Left lung (tissue), 10 donors: ENCODE results near the gene SERBP1. TPM values are rescaled to one million over a fixed set of nuclear protein-coding genes. Genes with fewer than 3 reads are reported as not detected.

Experiments
- ATAC-seq: fragments of 200-7000 bp; cut with Tn5 transposase; one replicate; pipeline ENCODE4 v1.9.1; 2020; ENCODE audit warnings: moderate library complexity
- DNase-seq, 4 donors: peaks; one replicate each; pipeline ENCODE4 v3.0.0-alpha.2; 2013 to 2020
- H3K27ac ChIP-seq, 2 donors: fragments of 200-600 bp; sonication (generic) in 1 of 2; one replicate each; pipeline versions ENCODE4 v1.5.0 to v1.8.0; 2020 to 2021
- H3K27me3 ChIP-seq, 2 donors: fragments of 200-600 bp; sonication (generic) in 1 of 2; one replicate each; pipeline versions ENCODE4 v1.5.0 to v1.8.0; 2020 to 2021
- H3K36me3 ChIP-seq, 2 donors: fragments of 200-600 bp; sonication (generic) in 1 of 2; one replicate each; pipeline versions ENCODE4 v1.5.0 to v1.8.0; 2020 to 2021
- H3K4me1 ChIP-seq, 2 donors: fragments of 200-600 bp; one replicate each; pipeline ENCODE4 v1.8.0; 2021
- H3K4me3 ChIP-seq, 2 donors: fragments of 200-600 bp; sonication (generic) in 1 of 2; one replicate each; pipeline versions ENCODE4 v1.5.0 to v1.8.0; 2020 to 2021; ENCODE audit warnings: mild to moderate bottlenecking in 1 of 2
- H3K9me3 ChIP-seq, 2 donors: fragments of 200-600 bp; sonication (generic) in 1 of 2; one replicate each; pipeline versions ENCODE4 v1.5.0 to v1.8.0; 2020 to 2021
- CTCF ChIP-seq, 2 donors: fragments of 200-600 bp; sonication (generic) in 1 of 2; IDR thresholded peaks; one replicate each; pipeline versions ENCODE4 v1.5.0 to v1.8.0; 2021; ENCODE audit warnings: antibody characterized with exemption in 2 of 2
- intact Hi-C, 2 donors: fragments of 100-400 bp; cut with DNase I; formaldehyde crosslinking; loops; one replicate each; pipeline versions ENCODE4 v1.11.2 to v1.14.2; 2022
- polyA plus RNA-seq, 6 donors: library from polyadenylated mRNA; unstranded; fragments of 120-200 nt; gene quantifications; one replicate each; pipeline ENCODE4 v1.2.1, GENCODE V29; 2013; ENCODE audit not compliant: insufficient read length in 6 of 6
- total RNA-seq, 2 donors: library from RNA; stranded (reverse); fragmentation: NEBNext Ultra II Directional; extraction: Animal tissue kit (Norgen Biotek cat#: 25700); gene quantifications; one replicate each; pipeline ENCODE4 v1.2.1, GENCODE V29; 2021
- donor health status: DM: no; HTN: yes; CAD: no.
- donor health status: DM: no; HTN: no; CAD: no.

The SERBP1 gene
- total and polyA plus RNA-seq, 8 donors, result 130 to 346 (median 315) TPM

- peak overlapping the region; percentile 89 to 93 for H3K4me3 ChIP-seq
- DNase-seq (no peak), ATAC-seq (no peak)
- peak overlapping the region; percentile 86 to 91 for H3K27ac ChIP-seq
- H3K27me3 ChIP-seq, result no peaks in the 10 kb centered on the region
- H3K9me3 ChIP-seq, result no peaks in the 10 kb centered on the region
- peaks cover 11 to 34% of the 10 kb centered on the region in 2 donors for H3K4me1 ChIP-seq
- peaks cover 0 to 1% of the 10 kb centered on the region in 2 donors for H3K36me3 ChIP-seq
- intact Hi-C loops, result no loop called here
- TF ChIP-seq CTCF (IDR thresholded peaks at IDR 0.05), result no peak
Observed at GRCh38 chr1:67431156-67431765, 1.1 kb upstream of the SERBP1 start.

GRCh38 chr1:67429528-67430357 lies 459 bp downstream of the SERBP1 start:
- DNase-seq (peak in 2 of 4 donors; percentile 18 to 84), ATAC-seq (peak; percentile 13)
- no peaks in the 10 kb centered on the region for H3K27me3 ChIP-seq
- peak overlapping the region; percentile 86 to 91 for H3K27ac ChIP-seq
- peak overlapping the region; percentile 89 to 93 for H3K4me3 ChIP-seq
- no peaks in the 10 kb centered on the region for H3K9me3 ChIP-seq
- peaks cover 11 to 43% of the 10 kb centered on the region in 2 donors for H3K4me1 ChIP-seq
- H3K36me3 ChIP-seq, result peaks cover 0 to 16% of the 10 kb centered on the region in 2 donors
- intact Hi-C loops, result no loop called here
- TF ChIP-seq CTCF (IDR thresholded peaks at IDR 0.05), result no peak

- Histone ChIP-seq H3K4me1 (peaks cover 11 to 43% of the 10 kb centered on the region in 2 donors), H3K9me3 (no peaks in the 10 kb centered on the region), H3K36me3 (peaks cover 0 to 23% of the 10 kb centered on the region in 2 donors), H3K27ac (peak overlapping the region; percentile 86 to 91), H3K4me3 (peak overlapping the region; percentile 89 to 93), H3K27me3 (no peaks in the 10 kb centered on the region)
- intact Hi-C loops, result no loop called here
- no peak for ATAC-seq
- peak in 1 of 4 donors; percentile 20 for DNase-seq
- no peak for TF ChIP-seq CTCF (IDR thresholded peaks at IDR 0.05)
Observed at GRCh38 chr1:67429011-67429527, 1.1 kb downstream of the SERBP1 start.

GRCh38 chr1:67427947-67428346 lies 2.3 kb downstream of the SERBP1 start:
- H3K27me3 ChIP-seq, result no peaks in the 10 kb centered on the region
- H3K9me3 ChIP-seq, result no peaks in the 10 kb centered on the region
- no peak for ATAC-seq
- no peak overlapping the region for H3K27ac ChIP-seq
- intact Hi-C loops, result no loop called here
- DNase-seq, result no peak
- H3K4me3 ChIP-seq, result peak overlapping the region; percentile 89 to 93
- peaks cover 0 to 34% of the 10 kb centered on the region in 2 donors for H3K36me3 ChIP-seq
- peaks cover 11 to 43% of the 10 kb centered on the region in 2 donors for H3K4me1 ChIP-seq
- no peak for TF ChIP-seq CTCF (IDR thresholded peaks at IDR 0.05)

GRCh38 chr1:67427465-67427864 lies 2.7 kb downstream of the SERBP1 start:
- ATAC-seq (no peak), DNase-seq (no peak)
- Histone ChIP-seq H3K4me1 (peaks cover 11 to 43% of the 10 kb centered on the region in 2 donors), H3K27ac (no peak overlapping the region), H3K9me3 (no peaks in the 10 kb centered on the region), H3K4me3 (peak overlapping the region; percentile 89 to 93), H3K27me3 (no peaks in the 10 kb centered on the region), H3K36me3 (peaks cover 0 to 39% of the 10 kb centered on the region in 2 donors)
- no peak for TF ChIP-seq CTCF (IDR thresholded peaks at IDR 0.05)
- intact Hi-C loops, result no loop called here
